IPS-11a (cell line): ENCODE results near the gene PACC1.

Source experiments
- H3K4me3 ChIP-seq: one replicate; pipeline ENCODE4 v1.5.1; 2013; ENCODE audit warnings: low read depth, low read length, control low read depth

PACC1 gene

GRCh38 chr1:212438831-212439237 is 24.1 kb upstream of the PACC1 start:
- no peak overlapping the region for H3K4me3 ChIP-seq

- no peak overlapping the region for H3K4me3 ChIP-seq
These were observed 22.6 kb upstream of the PACC1 start for GRCh38 chr1:212437179-212437798.

- H3K4me3 ChIP-seq: no peak overlapping the region
These were observed 20.3 kb upstream of the PACC1 start for GRCh38 chr1:212434992-212435391.

GRCh38 chr1:212433577-212434462 is 19.1 kb upstream of the PACC1 start:
- peak overlapping the region; percentile 56 for H3K4me3 ChIP-seq

- peak within 1 kb of the TSS; percentile 56 for H3K4me3 ChIP-seq
These were observed 18.2 kb upstream of the PACC1 start, which contains the start of gene NENF for GRCh38 chr1:212432661-212433576. Gene NENF, plus strand, starts transcription at chr1:212432920. Its CDS starts 24 bp downstream, at chr1:212432944.

- peak overlapping the region; percentile 56 for H3K4me3 ChIP-seq
These were observed 17.6 kb upstream of the PACC1 start for GRCh38 chr1:212432272-212432660.

GRCh38 chr1:212431644-212432043 is 17.0 kb upstream of the PACC1 start:
- no peak overlapping the region for H3K4me3 ChIP-seq

- no peak overlapping the region for H3K4me3 ChIP-seq
These were observed 16.3 kb upstream of the PACC1 start for GRCh38 chr1:212430955-212431394.

- no peak overlapping the region for H3K4me3 ChIP-seq
These were observed 15.7 kb upstream of the PACC1 start for GRCh38 chr1:212430416-212430815.

- H3K4me3 ChIP-seq: no peak overlapping the region
These were observed 13.8 kb upstream of the PACC1 start for GRCh38 chr1:212428496-212428895.

- no peak overlapping the region for H3K4me3 ChIP-seq
These were observed 9.2 kb upstream of the PACC1 start for GRCh38 chr1:212423879-212424278.

- no peak overlapping the region for H3K4me3 ChIP-seq
These were observed 6.5 kb upstream of the PACC1 start for GRCh38 chr1:212421165-212421564.

GRCh38 chr1:212415107-212415841 is 588 bp upstream of the PACC1 start:
- H3K4me3 ChIP-seq: no peak overlapping the region

- H3K4me3 ChIP-seq: peak overlapping the region; percentile 70
These were observed 771 bp downstream of the PACC1 start for GRCh38 chr1:212413902-212414327.

GRCh38 chr1:212412374-212412773 is 2.3 kb downstream of the PACC1 start:
- H3K4me3 ChIP-seq: no peak overlapping the region

- H3K4me3 ChIP-seq: no peak overlapping the region
These were observed 4.4 kb downstream of the PACC1 start for GRCh38 chr1:212410231-212410820.

- no peak overlapping the region for H3K4me3 ChIP-seq
These were observed 11.9 kb downstream of the PACC1 start for GRCh38 chr1:212402666-212403321.

- H3K4me3 ChIP-seq: no peak overlapping the region
These were observed 12.7 kb downstream of the PACC1 start for GRCh38 chr1:212401838-212402582.

GRCh38 chr1:212401042-212401441 is 13.6 kb downstream of the PACC1 start:
- H3K4me3 ChIP-seq: no peak overlapping the region
